HepG2 (cell line): ENCODE measurements around the gene FBF1. TPM values are rescaled to one million over a fixed set of nuclear protein-coding genes. Genes with fewer than 3 reads are reported as not detected.
A peak's percentile ranks its signal among the peaks of the same experiment; 100 is the strongest.

ENCODE experiments used
- EED ChIP-seq: sonication (generic); formaldehyde crosslinking; IDR thresholded peaks from 2 replicates; pipeline ENCODE4 v1.5.0; 2020; ENCODE audit warnings: mild to moderate bottlenecking, missing genetic modification reagents
- JUNB ChIP-seq: sonication (generic); formaldehyde crosslinking; IDR thresholded peaks from 2 replicates; pipeline ENCODE4 v1.8.0; 2022; ENCODE audit warnings: missing genetic modification reagents, mild to moderate bottlenecking, borderline replicate concordance
- SALL2 ChIP-seq: sonication (generic); formaldehyde crosslinking; IDR thresholded peaks from 2 replicates; pipeline ENCODE4 v1.8.1; 2023; ENCODE audit warnings: mild to moderate bottlenecking, missing genetic modification reagents, inconsistent platforms
- SKI ChIP-seq: fragments of 450-650 bp; IDR thresholded peaks from one replicate; pipeline ENCODE4 v1.6.1; 2018; ENCODE audit warnings: mild to moderate bottlenecking; ENCODE audit not compliant: partially characterized antibody
- SP2 ChIP-seq: sonication (generic); formaldehyde crosslinking; IDR thresholded peaks from 2 replicates; pipeline ENCODE4 v1.5.1; 2020; ENCODE audit warnings: mild to moderate bottlenecking, missing genetic modification reagents
- TEAD3 ChIP-seq: optimal IDR thresholded peaks from 2 replicates; pipeline ENCODE3; 2016; ENCODE audit warnings: borderline replicate concordance
- ZNF484 ChIP-seq: sonication (generic); formaldehyde crosslinking; IDR thresholded peaks from 2 replicates; pipeline ENCODE4 v1.5.1; 2020; ENCODE audit warnings: mild to moderate bottlenecking, low read depth, missing genetic modification reagents, borderline replicate concordance
- ZNF567 ChIP-seq: sonication (generic); formaldehyde crosslinking; IDR thresholded peaks from 2 replicates; pipeline ENCODE4 v1.8.1; 2023; ENCODE audit warnings: mild to moderate bottlenecking, missing genetic modification reagents, borderline replicate concordance
- ZNF614 ChIP-seq: IDR thresholded peaks from 2 replicates; pipeline ENCODE4 v1.6.1; 2018; ENCODE audit warnings: missing biosample characterization, missing genetic modification reagents, inconsistent platforms, borderline replicate concordance
- ZNF660 ChIP-seq: sonication (generic); formaldehyde crosslinking; IDR thresholded peaks from 2 replicates; pipeline ENCODE4 v1.5.1; 2020; ENCODE audit warnings: mild to moderate bottlenecking, low read depth, missing genetic modification reagents, borderline replicate concordance
- ZNF75D ChIP-seq: sonication (generic); formaldehyde crosslinking; IDR thresholded peaks from 2 replicates; pipeline ENCODE4 v1.8.1; 2023; ENCODE audit warnings: missing genetic modification reagents, mild to moderate bottlenecking, borderline replicate concordance
- ZSCAN20 ChIP-seq: sonication (generic); formaldehyde crosslinking; IDR thresholded peaks from 2 replicates; pipeline ENCODE4 v1.4.0; 2020; ENCODE audit warnings: missing genetic modification reagents, mild to moderate bottlenecking, borderline replicate concordance
- polyA plus RNA-seq, 8 experiments: library from polyadenylated mRNA; depleted of rRNA in 3 of 8; stranded (reverse) in 7 of 8; unstranded in 1 of 8; fragments of >200 nt; fragmentation: Illumina TruSeq in 4 of 8; extraction: Trizol in 4 of 8; gene quantifications; 2 replicates each; pipeline versions ENCODE4 v1.2.1 to v1.2.3, GENCODE V29; 2011 to 2016; ENCODE audit warnings: low read depth in 4 of 8, missing spikeins in 1 of 8, mixed read lengths in 1 of 8; ENCODE audit not compliant: insufficient read depth in 1 of 8
- total RNA-seq, 5 experiments: library from RNA; depleted of rRNA; stranded (reverse); fragments of >200 nt; fragmentation: Illumina TruSeq; extraction: Trizol; gene quantifications; 2 replicates each; pipeline ENCODE4 v1.2.3, GENCODE V29; 2016; ENCODE audit warnings: low read depth in 1 of 5
- TF ChIP-seq, protein P1 (sequence below): sonication (generic); formaldehyde crosslinking; IDR thresholded peaks from 2 replicates; pipeline ENCODE4 v1.4.0; 2020; ENCODE audit warnings: mild to moderate bottlenecking, missing genetic modification reagents
- TF ChIP-seq, protein P2 (sequence below): IDR thresholded peaks from 2 replicates; pipeline ENCODE4 v1.6.1; 2016; ENCODE audit warnings: low read depth, missing genetic modification reagents, missing compliant biosample characterization

FBF1 gene
- total and polyA plus RNA-seq, 2 of the 13 experiments (the other 11 are each of a cell fraction or from before 2014, with no cell fraction given): 2.4 to 8.1 TPM

DNA sequence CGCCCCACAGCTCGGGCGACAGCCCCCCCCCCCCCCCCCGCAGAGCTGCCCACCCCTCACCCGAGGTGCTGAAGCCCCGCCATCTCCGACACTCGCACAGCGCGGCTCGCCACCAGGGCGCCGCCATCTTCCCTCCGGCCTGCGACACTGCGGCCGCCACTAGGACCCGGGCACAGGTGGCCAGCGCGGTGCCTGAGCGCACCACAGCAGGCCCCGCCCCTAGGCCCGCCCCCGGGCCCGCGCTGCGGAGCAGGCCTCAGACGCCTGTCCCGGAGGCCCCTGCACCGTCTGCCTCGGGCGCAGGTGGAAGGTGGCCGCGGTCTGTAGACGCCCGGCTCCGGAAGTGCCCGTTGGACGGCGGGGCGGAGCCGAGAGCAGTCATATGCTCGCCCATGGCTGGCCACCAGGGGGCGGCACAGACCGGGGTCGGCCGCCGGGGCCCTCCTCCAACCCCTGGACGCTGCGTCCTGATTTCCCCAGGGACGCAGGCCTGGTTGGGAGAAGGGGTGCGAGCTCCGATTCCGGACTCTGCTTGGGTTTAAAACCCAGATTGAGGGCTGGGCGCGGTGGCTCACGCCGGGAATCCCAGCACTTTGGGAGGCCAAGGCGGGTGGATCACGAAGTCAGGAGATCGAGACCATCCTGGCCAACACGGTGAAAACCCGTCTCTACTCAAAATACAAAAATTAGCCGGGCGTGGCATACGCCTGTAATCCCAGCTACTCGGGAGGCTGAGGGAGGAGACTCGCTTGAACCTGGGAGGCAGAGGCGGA lies 35.9 kb downstream of the FBF1 start, which contains the start of gene MRPL38 (continued):
- TF ChIP-seq, protein P1, sequence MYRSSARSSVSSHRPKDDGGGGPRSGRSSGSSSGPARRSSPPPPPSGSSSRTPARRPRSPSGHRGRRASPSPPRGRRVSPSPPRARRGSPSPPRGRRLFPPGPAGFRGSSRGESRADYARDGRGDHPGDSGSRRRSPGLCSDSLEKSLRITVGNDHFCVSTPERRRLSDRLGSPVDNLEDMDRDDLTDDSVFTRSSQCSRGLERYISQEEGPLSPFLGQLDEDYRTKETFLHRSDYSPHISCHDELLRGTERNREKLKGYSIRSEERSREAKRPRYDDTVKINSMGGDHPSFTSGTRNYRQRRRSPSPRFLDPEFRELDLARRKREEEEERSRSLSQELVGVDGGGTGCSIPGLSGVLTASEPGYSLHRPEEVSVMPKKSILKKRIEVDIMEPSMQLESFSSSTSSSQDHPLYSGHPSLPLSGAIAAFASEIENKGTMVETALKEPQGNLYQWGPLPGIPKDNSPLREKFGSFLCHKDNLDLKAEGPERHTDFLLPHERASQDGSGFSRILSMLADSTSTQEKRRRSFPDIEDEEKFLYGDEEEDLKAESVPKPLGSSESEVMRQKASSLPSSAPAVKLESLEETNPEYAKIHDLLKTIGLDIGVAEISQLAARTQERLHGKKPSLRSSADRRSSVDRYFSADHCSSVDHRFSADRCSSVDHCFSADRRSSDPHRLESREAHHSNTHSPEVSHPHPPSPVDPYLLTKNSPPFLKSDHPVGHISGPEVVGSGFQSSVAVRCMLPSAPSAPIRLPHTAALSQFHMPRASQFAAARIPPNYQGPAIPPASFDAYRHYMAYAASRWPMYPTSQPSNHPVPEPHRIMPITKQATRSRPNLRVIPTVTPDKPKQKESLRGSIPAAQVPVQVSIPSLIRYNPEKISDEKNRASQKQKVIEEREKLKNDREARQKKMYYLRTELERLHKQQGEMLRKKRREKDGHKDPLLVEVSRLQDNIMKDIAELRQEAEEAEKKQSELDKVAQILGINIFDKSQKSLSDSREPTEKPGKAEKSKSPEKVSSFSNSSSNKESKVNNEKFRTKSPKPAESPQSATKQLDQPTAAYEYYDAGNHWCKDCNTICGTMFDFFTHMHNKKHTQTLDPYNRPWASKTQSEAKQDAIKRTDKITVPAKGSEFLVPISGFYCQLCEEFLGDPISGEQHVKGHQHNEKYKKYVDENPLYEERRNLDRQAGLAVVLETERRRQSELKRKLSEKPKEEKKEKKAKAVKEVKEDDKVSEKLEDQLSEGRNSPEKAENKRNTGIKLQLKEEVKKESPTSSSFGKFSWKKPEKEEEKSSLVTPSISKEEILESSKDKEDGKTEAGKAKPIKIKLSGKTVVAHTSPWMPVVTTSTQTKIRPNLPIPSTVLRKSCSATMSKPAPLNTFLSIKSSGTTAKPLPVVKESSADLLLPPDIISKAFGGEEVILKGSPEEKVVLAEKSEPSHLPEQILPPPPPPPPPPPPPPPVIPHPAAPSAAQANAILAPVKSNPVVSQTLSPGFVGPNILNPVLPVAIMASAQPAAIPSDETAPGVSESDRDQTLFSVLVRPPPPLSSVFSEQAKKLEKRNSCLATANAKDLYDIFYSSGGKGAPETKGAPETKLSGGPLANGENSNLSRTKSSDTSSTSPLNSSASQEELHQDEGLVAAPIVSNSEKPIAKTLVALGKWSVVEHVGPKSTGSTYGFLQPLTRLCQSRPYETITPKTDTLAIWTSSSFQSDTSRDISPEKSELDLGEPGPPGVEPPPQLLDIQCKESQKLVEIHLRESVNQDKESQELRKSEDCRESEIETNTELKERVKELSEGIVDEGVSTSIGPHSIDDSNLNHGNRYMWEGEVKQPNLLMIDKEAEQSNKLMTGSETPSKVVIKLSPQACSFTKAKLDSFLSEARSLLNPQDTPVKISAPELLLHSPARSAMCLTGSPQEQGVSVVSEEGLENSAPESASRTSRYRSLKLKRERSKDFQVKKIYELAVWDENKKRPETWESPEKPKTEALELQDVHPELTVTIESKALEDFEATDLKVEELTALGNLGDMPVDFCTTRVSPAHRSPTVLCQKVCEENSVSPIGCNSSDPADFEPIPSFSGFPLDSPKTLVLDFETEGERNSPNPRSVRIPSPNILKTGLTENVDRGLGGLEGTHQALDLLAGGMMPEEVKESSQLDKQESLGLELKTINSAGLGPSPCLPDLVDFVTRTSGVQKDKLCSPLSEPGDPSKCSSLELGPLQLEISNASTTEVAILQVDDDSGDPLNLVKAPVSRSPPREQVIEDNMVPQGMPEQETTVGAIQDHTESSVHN (CRISPR knock-in tag): peak; percentile 94
- TF ChIP-seq TEAD3 (CRISPR knock-in tag): peak; percentile 91
- no peak for TF ChIP-seq ZNF660 (CRISPR knock-in tag)
- peak; percentile 22; the same call in 1 of the 2 replicates for TF ChIP-seq EED
- peak; percentile 86 for TF ChIP-seq ZSCAN20
- TF ChIP-seq, protein P2, sequence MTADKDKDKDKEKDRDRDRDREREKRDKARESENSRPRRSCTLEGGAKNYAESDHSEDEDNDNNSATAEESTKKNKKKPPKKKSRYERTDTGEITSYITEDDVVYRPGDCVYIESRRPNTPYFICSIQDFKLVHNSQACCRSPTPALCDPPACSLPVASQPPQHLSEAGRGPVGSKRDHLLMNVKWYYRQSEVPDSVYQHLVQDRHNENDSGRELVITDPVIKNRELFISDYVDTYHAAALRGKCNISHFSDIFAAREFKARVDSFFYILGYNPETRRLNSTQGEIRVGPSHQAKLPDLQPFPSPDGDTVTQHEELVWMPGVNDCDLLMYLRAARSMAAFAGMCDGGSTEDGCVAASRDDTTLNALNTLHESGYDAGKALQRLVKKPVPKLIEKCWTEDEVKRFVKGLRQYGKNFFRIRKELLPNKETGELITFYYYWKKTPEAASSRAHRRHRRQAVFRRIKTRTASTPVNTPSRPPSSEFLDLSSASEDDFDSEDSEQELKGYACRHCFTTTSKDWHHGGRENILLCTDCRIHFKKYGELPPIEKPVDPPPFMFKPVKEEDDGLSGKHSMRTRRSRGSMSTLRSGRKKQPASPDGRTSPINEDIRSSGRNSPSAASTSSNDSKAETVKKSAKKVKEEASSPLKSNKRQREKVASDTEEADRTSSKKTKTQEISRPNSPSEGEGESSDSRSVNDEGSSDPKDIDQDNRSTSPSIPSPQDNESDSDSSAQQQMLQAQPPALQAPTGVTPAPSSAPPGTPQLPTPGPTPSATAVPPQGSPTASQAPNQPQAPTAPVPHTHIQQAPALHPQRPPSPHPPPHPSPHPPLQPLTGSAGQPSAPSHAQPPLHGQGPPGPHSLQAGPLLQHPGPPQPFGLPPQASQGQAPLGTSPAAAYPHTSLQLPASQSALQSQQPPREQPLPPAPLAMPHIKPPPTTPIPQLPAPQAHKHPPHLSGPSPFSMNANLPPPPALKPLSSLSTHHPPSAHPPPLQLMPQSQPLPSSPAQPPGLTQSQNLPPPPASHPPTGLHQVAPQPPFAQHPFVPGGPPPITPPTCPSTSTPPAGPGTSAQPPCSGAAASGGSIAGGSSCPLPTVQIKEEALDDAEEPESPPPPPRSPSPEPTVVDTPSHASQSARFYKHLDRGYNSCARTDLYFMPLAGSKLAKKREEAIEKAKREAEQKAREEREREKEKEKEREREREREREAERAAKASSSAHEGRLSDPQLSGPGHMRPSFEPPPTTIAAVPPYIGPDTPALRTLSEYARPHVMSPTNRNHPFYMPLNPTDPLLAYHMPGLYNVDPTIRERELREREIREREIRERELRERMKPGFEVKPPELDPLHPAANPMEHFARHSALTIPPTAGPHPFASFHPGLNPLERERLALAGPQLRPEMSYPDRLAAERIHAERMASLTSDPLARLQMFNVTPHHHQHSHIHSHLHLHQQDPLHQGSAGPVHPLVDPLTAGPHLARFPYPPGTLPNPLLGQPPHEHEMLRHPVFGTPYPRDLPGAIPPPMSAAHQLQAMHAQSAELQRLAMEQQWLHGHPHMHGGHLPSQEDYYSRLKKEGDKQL (CRISPR knock-in tag): peak; percentile 77
- TF ChIP-seq ZNF614 (CRISPR knock-in tag): peak; percentile 99
- no peak for TF ChIP-seq ZNF75D (CRISPR knock-in tag)
- peak; percentile 98 for TF ChIP-seq SKI
- TF ChIP-seq ZNF567 (CRISPR knock-in tag): peak; percentile 82; the same call in 1 of the 2 replicates
- TF ChIP-seq SP2 (CRISPR knock-in tag): peak; percentile 36; the same call in 1 of the 2 replicates
- no peak for TF ChIP-seq ZNF484 (CRISPR knock-in tag)
- TF ChIP-seq SALL2 (CRISPR knock-in tag): peak; percentile 99
- TF ChIP-seq JUNB (CRISPR knock-in tag): no peak
